ENCODE data around the gene OR7C2.

Gene OR7C2

DNA sequence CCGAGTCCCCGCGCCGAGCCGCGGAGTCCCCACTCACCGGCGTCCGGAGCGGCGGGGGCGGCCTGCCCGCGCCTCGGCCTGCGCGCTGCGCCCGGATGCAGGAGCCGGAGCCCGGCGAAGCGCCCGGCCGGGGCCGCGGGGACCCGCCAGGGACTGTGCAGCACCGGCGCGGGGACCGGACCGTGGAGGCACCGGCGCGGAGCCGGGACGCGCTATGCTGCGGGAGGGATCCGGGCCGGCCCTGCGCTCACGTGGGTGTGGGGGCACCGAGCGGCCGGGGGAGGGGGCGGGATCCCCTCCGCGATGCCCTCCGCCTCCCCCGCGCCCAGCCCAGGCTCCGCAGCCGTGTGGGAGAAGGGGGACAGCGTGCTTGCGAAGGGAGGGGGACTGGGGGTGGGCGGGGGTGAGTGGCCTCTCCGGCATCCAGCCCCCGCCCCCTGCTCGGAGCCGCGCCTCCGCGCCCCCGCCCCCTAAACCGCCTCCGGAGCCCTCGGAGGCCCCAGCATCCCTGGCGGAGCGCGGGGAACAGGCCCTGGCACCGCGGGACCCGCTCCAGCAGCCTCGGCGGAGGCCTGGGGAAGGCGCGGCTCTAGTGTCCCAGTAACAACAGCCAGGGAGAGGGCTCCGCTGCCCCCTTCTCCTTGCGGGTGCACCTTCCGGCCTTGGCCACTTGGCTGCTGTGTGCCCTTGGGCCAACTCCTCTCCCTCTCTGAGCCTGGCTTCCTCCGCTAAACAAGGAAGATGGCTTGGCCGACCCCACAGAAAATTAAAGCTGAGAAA is 38.4 kb downstream of the OR7C2 start, which contains the start of gene SLC1A6:
SLC1A6 (minus strand) TSS at position 389 of the 780 bp plus-strand sequence. CDS start 6,954 bp downstream, outside the sequence.
- no peak for DNase-seq

DNA sequence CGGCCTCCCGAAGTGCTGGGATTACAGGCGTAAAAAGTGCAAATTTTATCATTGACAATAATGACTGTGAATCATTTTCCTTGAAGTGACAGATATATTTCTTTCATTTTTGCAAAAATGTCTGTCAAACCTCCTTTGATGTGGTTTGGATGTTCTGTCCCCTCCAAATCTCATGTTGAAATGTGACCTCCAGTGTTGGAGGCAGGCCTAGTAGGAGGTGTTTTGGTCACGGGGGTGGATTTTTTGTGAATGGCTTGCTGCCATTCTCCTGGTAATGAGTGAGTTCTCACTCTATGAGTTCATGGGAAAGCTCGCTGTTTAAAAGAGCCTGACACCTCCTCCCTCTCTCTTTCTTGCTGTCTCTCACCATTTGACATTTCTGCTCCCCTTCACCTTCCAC is 43.8 kb downstream of the OR7C2 start:
- DNase-seq: no peak
